B cell (primary cell): ENCODE measurements around the gene TOM1L2. TPM values are rescaled to one million over a fixed set of nuclear protein-coding genes. Genes with fewer than 3 reads are reported as not detected.

Experiments used
- ATAC-seq: fragments of 200-7000 bp; cut with Tn5 transposase; one replicate; pipeline ENCODE4 v1.10.0; 2021; ENCODE audit warnings: low read depth, mild to moderate bottlenecking, moderate number of reproducible peaks, moderate library complexity
- CTCF ChIA-PET: fragments of 350-600 bp; sonication (Branson Sonifier 250); formaldehyde crosslinking; loops from one replicate; lab custom pipeline; 2021; ENCODE audit warnings: antibody characterized with exemption, inconsistent platforms; lab: Charles Lee
- POLR2A ChIA-PET: fragments of 350-600 bp; sonication (Branson Sonifier 250); formaldehyde crosslinking; loops from one replicate; lab custom pipeline; 2021; ENCODE audit warnings: antibody characterized with exemption; lab: Charles Lee
- DNase-seq: peaks from one replicate; pipeline ENCODE4 v3.0.0; 2013
- H2AFZ ChIP-seq: 2 replicates; pipeline ENCODE4 v1.6.1; 2012; ENCODE audit warnings: mild to moderate bottlenecking, low read depth, low read length; ENCODE audit not compliant: insufficient read depth, poor library complexity, severe bottlenecking
- H3K27ac ChIP-seq, 2 donors: 1 replicate in 1 of 2; 2 replicates in 1 of 2; pipeline ENCODE4 v1.5.1; 2012 to 2013; ENCODE audit warnings: low read length in 2 of 2, mild to moderate bottlenecking in 2 of 2, moderate library complexity in 1 of 2
- H3K27me3 ChIP-seq, 4 experiments: fragments of 200-600 bp in 1 of 4; sonication (generic) in 1 of 4; replicated peaks in 1 of 4; 1 replicate in 2 of 4; 2 replicates in 2 of 4; pipeline versions ENCODE4 v1.6.1 to v1.7.0; 2013 to 2016; ENCODE audit warnings: low read length in 3 of 4, mild to moderate bottlenecking in 2 of 4, mixed read lengths in 1 of 4, moderate library complexity in 1 of 4; ENCODE audit not compliant: insufficient read depth in 4 of 4, control insufficient read depth in 3 of 4; ENCODE audit errors: control extremely low read depth in 1 of 4
- H3K36me3 ChIP-seq, 2 experiments: replicated peaks in 1 of 2; 1 replicate in 1 of 2; 2 replicates in 1 of 2; pipeline versions ENCODE4 v1.6.1 to v1.7.1; 2013; ENCODE audit warnings: low read length in 1 of 2; ENCODE audit not compliant: insufficient read depth in 2 of 2, control insufficient read depth in 1 of 2; ENCODE audit errors: control extremely low read depth in 1 of 2, extremely low read depth in 1 of 2
- H3K4me1 ChIP-seq, 2 donors: fragments of 200-600 bp in 1 of 2; sonication (generic) in 1 of 2; 1 replicate in 1 of 2; 2 replicates in 1 of 2; pipeline versions ENCODE4 v1.5.1 to v1.6.1; 2013 to 2017; ENCODE audit warnings: low read length in 2 of 2; ENCODE audit not compliant: control insufficient read depth in 2 of 2, insufficient read depth in 2 of 2
- H3K4me2 ChIP-seq: replicated peaks from 2 replicates; pipeline ENCODE3; 2012; ENCODE audit warnings: mild to moderate bottlenecking, low read depth, low read length; ENCODE audit not compliant: poor library complexity, severe bottlenecking
- H3K4me3 ChIP-seq, 5 experiments: fragments of 200-600 bp in 1 of 5; sonication (generic) in 1 of 5; 1 replicate in 3 of 5; 2 replicates in 2 of 5; pipeline versions ENCODE4 v1.5.1 to v1.7.0; 2011 to 2016; ENCODE audit warnings: low read length in 4 of 5, mild to moderate bottlenecking in 4 of 5, low read depth in 2 of 5, control low read depth in 1 of 5, moderate library complexity in 1 of 5; ENCODE audit not compliant: insufficient read depth in 1 of 5; ENCODE audit errors: control extremely low read depth in 1 of 5, extremely low read depth in 1 of 5
- H3K79me2 ChIP-seq: fragments of 200-600 bp; sonication (generic); one replicate; pipeline ENCODE4 v1.6.0; 2016; ENCODE audit warnings: low read length; ENCODE audit not compliant: control insufficient read depth, insufficient read depth
- H3K9ac ChIP-seq: fragments of 200-600 bp; sonication (generic); 2 replicates; pipeline ENCODE4 v1.6.1; 2017; ENCODE audit warnings: mild to moderate bottlenecking, low read length, moderate library complexity
- H3K9me3 ChIP-seq, 3 donors: one replicate each; pipeline versions ENCODE4 v1.6.1 to v1.7.1; 2013; ENCODE audit warnings: low read length in 2 of 3; ENCODE audit not compliant: control insufficient read depth in 2 of 3, insufficient read depth in 1 of 3; ENCODE audit errors: control extremely low read depth in 1 of 3
- H4K20me1 ChIP-seq: 2 replicates; pipeline ENCODE4 v1.6.0; 2012; ENCODE audit warnings: mild to moderate bottlenecking, low read length; ENCODE audit not compliant: insufficient read depth, control insufficient read depth, poor library complexity, severe bottlenecking
- H3K27ac Mint-ChIP-seq: one replicate; pipeline ENCODE4 v1.8.0; 2021; ENCODE audit warnings: mixed read lengths
- H3K27me3 Mint-ChIP-seq: one replicate; pipeline ENCODE4 v1.8.0; 2021; ENCODE audit warnings: mixed read lengths
- H3K4me1 Mint-ChIP-seq: one replicate; pipeline ENCODE4 v1.8.0; 2021; ENCODE audit warnings: mixed read lengths
- H3K4me3 Mint-ChIP-seq: one replicate; pipeline ENCODE4 v1.8.0; 2021; ENCODE audit warnings: mixed read lengths
- H3K9me3 Mint-ChIP-seq: one replicate; pipeline ENCODE4 v1.8.0; 2022; ENCODE audit warnings: mixed read lengths; ENCODE audit not compliant: insufficient read depth
- CTCF ChIP-seq: fragments of 200-600 bp; IDR thresholded peaks from one replicate; pipeline ENCODE4 v1.8.0; 2022; ENCODE audit warnings: antibody characterized with exemption, mild to moderate bottlenecking
- EZH2 ChIP-seq: IDR thresholded peaks from 2 replicates; pipeline ENCODE4 v1.6.1; 2012; ENCODE audit warnings: borderline replicate concordance, low read depth, mild to moderate bottlenecking, moderate library complexity, low read length; ENCODE audit not compliant: insufficient read depth, poor library complexity, severe bottlenecking
- WGBS: methylation state at CpG from one replicate; pipeline ENCODE4 v1.1.5; 2013; ENCODE audit warnings: missing lambda C conversion rate; ENCODE audit not compliant: insufficient coverage; 5-methylcytosine and 5-hydroxymethylcytosine counted together
- intact Hi-C: fragments of 100-400 bp; cut with micrococcal nuclease; formaldehyde crosslinking; loops from one replicate; pipeline ENCODE4 v1.10.0; 2022
- polyA plus RNA-seq: library from polyadenylated mRNA; depleted of rRNA; stranded (reverse); fragments of >200 nt; gene quantifications from 2 replicates; pipeline ENCODE4 v1.2.3, GENCODE V29; 2012
- total RNA-seq, 2 donors: library from RNA; stranded (reverse); fragments of 120-200 nt in 1 of 2; gene quantifications; 1 replicate in 1 of 2; 2 replicates in 1 of 2; pipeline versions ENCODE4 v1.2.3 to v1.2.4, GENCODE V29; 2013 to 2022

Gene TOM1L2
- total and polyA plus RNA-seq, 2 donors (not counting 1 experiment from before 2014, with no cell fraction given) = 25.1 to 29.7 TPM

- Mint-ChIP-seq H3K27ac (no peak overlapping the region), H3K9me3 (no peaks in the 10 kb centered on the region), H3K4me1 (no peaks in the 10 kb centered on the region), H3K4me3 (no peak overlapping the region), H3K27me3 (no peaks in the 10 kb centered on the region)
- intact Hi-C loops = no loop called here
- H3K27me3 ChIP-seq = no peaks in the 10 kb centered on the region
- no peak overlapping the region for H2AFZ ChIP-seq
- no peak for ATAC-seq
- 75% methylated on average over 4 of the region's 5 CpGs for WGBS
- H4K20me1 ChIP-seq = no peaks in the 10 kb centered on the region
- H3K4me3 ChIP-seq = no peak overlapping the region
- H3K4me1 ChIP-seq = no peaks in the 10 kb centered on the region
- POLR2A ChIA-PET = no interaction called here
- no peak overlapping the region for H3K27ac ChIP-seq
- H3K9ac ChIP-seq = no peak overlapping the region
- CTCF ChIA-PET = no interaction called here
- no peak for TF ChIP-seq CTCF
- TF ChIP-seq EZH2 = no peak
- no peaks in the 10 kb centered on the region for H3K79me2 ChIP-seq
- H3K36me3 ChIP-seq = peaks cover 5 to 52% of the 10 kb centered on the region in 2 experiments
- H3K4me2 ChIP-seq = no peak overlapping the region
- no peak for DNase-seq
- no peaks in the 10 kb centered on the region for H3K9me3 ChIP-seq
Observed at GRCh38 chr17:18015593-18015992, 43.4 kb upstream of the TOM1L2 start.

GRCh38 chr17:18014006-18014405, 41.8 kb upstream of the TOM1L2 start:
- 100% methylated on average over 4 of the region's 6 CpGs for WGBS
- Mint-ChIP-seq H3K9me3 (no peaks in the 10 kb centered on the region), H3K27me3 (no peaks in the 10 kb centered on the region), H3K4me1 (no peaks in the 10 kb centered on the region), H3K27ac (no peak overlapping the region), H3K4me3 (no peak overlapping the region)
- POLR2A ChIA-PET = no interaction called here
- no peak for DNase-seq
- no peaks in the 10 kb centered on the region for H4K20me1 ChIP-seq
- ATAC-seq = no peak
- H3K36me3 ChIP-seq = peaks cover 5 to 57% of the 10 kb centered on the region in 2 experiments
- intact Hi-C loops = no loop called here
- CTCF ChIA-PET = interaction anchor here (1.2 kb wide), 1 partner anchor 19 kb away, joined by 3 read pairs; no protein-coding TSS in a partner anchor
- no peak overlapping the region for H3K4me2 ChIP-seq
- H3K4me1 ChIP-seq = no peaks in the 10 kb centered on the region
- no peak overlapping the region for H3K4me3 ChIP-seq
- H3K9ac ChIP-seq = no peak overlapping the region
- H3K9me3 ChIP-seq = no peaks in the 10 kb centered on the region
- H3K27ac ChIP-seq = no peak overlapping the region
- H3K27me3 ChIP-seq = no peaks in the 10 kb centered on the region
- TF ChIP-seq CTCF = no peak
- TF ChIP-seq EZH2 = no peak
- H3K79me2 ChIP-seq = no peaks in the 10 kb centered on the region
- H2AFZ ChIP-seq = no peak overlapping the region
